ENCODE results near the gene IGFBP1. TPM values are rescaled to one million over a fixed set of nuclear protein-coding genes. Genes with fewer than 3 reads are reported as not detected.

Gene IGFBP1
- total and polyA plus RNA-seq, 2 of the 13 experiments (the other 11 are each of a cell fraction or from before 2014, with no cell fraction given), result 5.4 to 885 TPM

DNA sequence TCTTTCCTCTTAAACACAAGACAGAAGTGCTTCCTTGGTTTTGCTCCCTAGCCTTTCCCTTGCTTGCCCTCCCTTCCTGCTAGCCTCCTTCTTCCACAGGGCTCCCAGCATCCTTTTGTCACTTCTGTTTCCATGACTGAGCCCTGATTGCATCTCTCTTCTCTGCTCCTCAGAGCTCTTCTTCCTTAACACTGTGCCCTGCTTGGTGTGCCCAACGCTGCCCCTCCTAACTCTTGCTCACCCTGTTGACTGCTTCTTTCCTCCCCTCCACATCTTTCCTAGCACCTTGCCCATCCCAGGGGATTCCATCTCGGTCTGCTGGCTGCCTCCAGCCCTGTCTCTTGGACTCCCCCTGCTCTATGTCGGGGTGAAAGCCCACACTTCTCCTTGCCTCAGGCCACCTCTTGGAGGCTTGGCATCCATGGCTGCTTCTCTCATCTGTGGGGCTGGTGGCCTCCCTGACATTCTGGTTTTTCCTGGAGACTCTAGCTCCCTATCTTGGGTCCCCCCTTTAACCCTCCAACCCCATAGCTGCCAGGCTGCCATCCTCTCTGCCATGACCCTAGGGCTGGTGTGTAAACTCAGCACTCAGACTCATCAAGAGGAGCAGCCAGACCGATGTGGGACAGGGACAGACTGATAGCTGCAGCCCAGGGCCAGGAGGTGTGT is 5.8 kb downstream of the IGFBP1 start (continued):
- TF ChIP-seq ZNF563 (CRISPR knock-in tag; IDR thresholded peaks at IDR 0.05), result no peak
- no peak for TF ChIP-seq KLF15 (CRISPR knock-in tag; IDR thresholded peaks at IDR 0.05; ENCODE audit: borderline replicate concordance)
- TF ChIP-seq ZNF562 (CRISPR knock-in tag; IDR thresholded peaks at IDR 0.05; ENCODE audit: borderline replicate concordance), result no peak
- peak; percentile 77; the same call in 1 of the 2 replicates for TF ChIP-seq FOXC1 (CRISPR knock-in tag; IDR thresholded peaks at IDR 0.05; ENCODE audit: borderline replicate concordance)
- no peak for TF ChIP-seq ZNF75D (CRISPR knock-in tag; IDR thresholded peaks at IDR 0.05; ENCODE audit: borderline replicate concordance)
- TF ChIP-seq ZNF749 (CRISPR knock-in tag; IDR thresholded peaks at IDR 0.05; ENCODE audit: borderline replicate concordance), result no peak
- TF ChIP-seq ZFP82 (CRISPR knock-in tag; IDR thresholded peaks at IDR 0.05; ENCODE audit: borderline replicate concordance), result no peak
- TF ChIP-seq, protein P1, sequence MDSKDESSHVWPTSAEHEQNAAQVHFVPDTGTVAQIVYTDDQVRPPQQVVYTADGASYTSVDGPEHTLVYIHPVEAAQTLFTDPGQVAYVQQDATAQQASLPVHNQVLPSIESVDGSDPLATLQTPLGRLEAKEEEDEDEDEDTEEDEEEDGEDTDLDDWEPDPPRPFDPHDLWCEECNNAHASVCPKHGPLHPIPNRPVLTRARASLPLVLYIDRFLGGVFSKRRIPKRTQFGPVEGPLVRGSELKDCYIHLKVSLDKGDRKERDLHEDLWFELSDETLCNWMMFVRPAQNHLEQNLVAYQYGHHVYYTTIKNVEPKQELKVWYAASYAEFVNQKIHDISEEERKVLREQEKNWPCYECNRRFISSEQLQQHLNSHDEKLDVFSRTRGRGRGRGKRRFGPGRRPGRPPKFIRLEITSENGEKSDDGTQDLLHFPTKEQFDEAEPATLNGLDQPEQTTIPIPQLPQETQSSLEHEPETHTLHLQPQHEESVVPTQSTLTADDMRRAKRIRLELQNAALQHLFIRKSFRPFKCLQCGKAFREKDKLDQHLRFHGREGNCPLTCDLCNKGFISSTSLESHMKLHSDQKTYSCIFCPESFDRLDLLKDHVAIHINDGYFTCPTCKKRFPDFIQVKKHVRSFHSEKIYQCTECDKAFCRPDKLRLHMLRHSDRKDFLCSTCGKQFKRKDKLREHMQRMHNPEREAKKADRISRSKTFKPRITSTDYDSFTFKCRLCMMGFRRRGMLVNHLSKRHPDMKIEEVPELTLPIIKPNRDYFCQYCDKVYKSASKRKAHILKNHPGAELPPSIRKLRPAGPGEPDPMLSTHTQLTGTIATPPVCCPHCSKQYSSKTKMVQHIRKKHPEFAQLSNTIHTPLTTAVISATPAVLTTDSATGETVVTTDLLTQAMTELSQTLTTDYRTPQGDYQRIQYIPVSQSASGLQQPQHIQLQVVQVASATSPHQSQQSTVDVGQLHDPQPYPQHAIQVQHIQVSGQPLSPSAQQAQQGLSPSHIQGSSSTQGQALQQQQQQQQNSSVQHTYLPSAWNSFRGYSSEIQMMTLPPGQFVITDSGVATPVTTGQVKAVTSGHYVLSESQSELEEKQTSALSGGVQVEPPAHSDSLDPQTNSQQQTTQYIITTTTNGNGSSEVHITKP (CRISPR knock-in tag; IDR thresholded peaks at IDR 0.05; ENCODE audit: low read depth), result no peak
- TF ChIP-seq, protein P2, sequence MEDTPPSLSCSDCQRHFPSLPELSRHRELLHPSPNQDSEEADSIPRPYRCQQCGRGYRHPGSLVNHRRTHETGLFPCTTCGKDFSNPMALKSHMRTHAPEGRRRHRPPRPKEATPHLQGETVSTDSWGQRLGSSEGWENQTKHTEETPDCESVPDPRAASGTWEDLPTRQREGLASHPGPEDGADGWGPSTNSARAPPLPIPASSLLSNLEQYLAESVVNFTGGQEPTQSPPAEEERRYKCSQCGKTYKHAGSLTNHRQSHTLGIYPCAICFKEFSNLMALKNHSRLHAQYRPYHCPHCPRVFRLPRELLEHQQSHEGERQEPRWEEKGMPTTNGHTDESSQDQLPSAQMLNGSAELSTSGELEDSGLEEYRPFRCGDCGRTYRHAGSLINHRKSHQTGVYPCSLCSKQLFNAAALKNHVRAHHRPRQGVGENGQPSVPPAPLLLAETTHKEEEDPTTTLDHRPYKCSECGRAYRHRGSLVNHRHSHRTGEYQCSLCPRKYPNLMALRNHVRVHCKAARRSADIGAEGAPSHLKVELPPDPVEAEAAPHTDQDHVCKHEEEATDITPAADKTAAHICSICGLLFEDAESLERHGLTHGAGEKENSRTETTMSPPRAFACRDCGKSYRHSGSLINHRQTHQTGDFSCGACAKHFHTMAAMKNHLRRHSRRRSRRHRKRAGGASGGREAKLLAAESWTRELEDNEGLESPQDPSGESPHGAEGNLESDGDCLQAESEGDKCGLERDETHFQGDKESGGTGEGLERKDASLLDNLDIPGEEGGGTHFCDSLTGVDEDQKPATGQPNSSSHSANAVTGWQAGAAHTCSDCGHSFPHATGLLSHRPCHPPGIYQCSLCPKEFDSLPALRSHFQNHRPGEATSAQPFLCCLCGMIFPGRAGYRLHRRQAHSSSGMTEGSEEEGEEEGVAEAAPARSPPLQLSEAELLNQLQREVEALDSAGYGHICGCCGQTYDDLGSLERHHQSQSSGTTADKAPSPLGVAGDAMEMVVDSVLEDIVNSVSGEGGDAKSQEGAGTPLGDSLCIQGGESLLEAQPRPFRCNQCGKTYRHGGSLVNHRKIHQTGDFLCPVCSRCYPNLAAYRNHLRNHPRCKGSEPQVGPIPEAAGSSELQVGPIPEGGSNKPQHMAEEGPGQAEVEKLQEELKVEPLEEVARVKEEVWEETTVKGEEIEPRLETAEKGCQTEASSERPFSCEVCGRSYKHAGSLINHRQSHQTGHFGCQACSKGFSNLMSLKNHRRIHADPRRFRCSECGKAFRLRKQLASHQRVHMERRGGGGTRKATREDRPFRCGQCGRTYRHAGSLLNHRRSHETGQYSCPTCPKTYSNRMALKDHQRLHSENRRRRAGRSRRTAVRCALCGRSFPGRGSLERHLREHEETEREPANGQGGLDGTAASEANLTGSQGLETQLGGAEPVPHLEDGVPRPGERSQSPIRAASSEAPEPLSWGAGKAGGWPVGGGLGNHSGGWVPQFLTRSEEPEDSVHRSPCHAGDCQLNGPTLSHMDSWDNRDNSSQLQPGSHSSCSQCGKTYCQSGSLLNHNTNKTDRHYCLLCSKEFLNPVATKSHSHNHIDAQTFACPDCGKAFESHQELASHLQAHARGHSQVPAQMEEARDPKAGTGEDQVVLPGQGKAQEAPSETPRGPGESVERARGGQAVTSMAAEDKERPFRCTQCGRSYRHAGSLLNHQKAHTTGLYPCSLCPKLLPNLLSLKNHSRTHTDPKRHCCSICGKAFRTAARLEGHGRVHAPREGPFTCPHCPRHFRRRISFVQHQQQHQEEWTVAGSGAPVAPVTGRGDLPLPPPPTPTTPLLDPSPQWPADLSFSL (CRISPR knock-in tag; IDR thresholded peaks at IDR 0.05), result no peak
- peak; percentile 92 for TF ChIP-seq ZSCAN21 (CRISPR knock-in tag; IDR thresholded peaks at IDR 0.05; ENCODE audit: borderline replicate concordance)
- TF ChIP-seq ZMYM3 (CRISPR knock-in tag; IDR thresholded peaks at IDR 0.05), result peak; percentile 28; the same call in 1 of the 2 replicates
- peak; percentile 6; the same call in 1 of the 2 replicates for TF ChIP-seq CCDC6 (CRISPR knock-in tag; IDR thresholded peaks at IDR 0.05)
- no peak for TF ChIP-seq RFX1 (IDR thresholded peaks at IDR 0.05)
- no peak; a peak in 1 of 4 replicates for TF ChIP-seq NR2F1 (CRISPR knock-in tag; IDR thresholded peaks at IDR 0.05)
- no peak; the same call in 1 of the 2 replicates for TF ChIP-seq SATB2 (CRISPR knock-in tag; IDR thresholded peaks at IDR 0.05)
- no peak for TF ChIP-seq NFE2L2 (IDR thresholded peaks at IDR 0.05; ENCODE audit: low read length)
- no peak for TF ChIP-seq TEAD2 (CRISPR knock-in tag; IDR thresholded peaks at IDR 0.05)
- TF ChIP-seq, protein P3, sequence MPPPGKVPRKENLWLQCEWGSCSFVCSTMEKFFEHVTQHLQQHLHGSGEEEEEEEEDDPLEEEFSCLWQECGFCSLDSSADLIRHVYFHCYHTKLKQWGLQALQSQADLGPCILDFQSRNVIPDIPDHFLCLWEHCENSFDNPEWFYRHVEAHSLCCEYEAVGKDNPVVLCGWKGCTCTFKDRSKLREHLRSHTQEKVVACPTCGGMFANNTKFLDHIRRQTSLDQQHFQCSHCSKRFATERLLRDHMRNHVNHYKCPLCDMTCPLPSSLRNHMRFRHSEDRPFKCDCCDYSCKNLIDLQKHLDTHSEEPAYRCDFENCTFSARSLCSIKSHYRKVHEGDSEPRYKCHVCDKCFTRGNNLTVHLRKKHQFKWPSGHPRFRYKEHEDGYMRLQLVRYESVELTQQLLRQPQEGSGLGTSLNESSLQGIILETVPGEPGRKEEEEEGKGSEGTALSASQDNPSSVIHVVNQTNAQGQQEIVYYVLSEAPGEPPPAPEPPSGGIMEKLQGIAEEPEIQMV (CRISPR knock-in tag; IDR thresholded peaks at IDR 0.05; ENCODE audit: low read depth), result peak; percentile 77; the same call in 1 of the 2 replicates

Data from HepG2 (cell line).